Measurements from ENCODE around the gene PKP1. TPM values are rescaled to one million over a fixed set of nuclear protein-coding genes. Genes with fewer than 3 reads are reported as not detected.

PKP1 gene
- total RNA-seq, 1 donor from 2014 or later, result 0.02 TPM

DNA sequence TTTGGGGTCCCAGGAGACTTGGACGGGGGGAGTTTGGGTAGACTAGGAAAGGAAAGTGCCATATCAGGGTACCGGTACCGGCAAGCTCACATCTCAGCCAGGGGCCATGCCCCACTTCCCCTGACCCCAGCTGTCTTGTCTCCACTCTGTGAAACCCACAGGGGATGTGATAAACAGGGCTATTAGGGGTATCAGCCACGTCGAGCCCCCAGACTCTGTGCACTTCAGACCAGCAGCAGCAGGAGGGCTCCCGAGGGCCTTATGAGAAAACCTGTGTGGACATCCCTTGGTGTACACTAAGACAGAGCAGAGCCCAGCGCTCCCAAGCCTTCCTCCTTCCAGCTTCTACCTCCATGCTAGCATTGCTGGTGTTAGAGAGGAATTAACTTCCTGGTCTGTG lies 47.9 kb downstream of the PKP1 start:
- Histone ChIP-seq H3K4me1 (peaks cover 5% of the 10 kb centered on the region), H3K4me2 (no peak overlapping the region), H3K9me3 (ENCODE audit: low read depth) (no peaks in the 10 kb centered on the region), H3K4me3 (no peak overlapping the region), H3K36me3 (no peaks in the 10 kb centered on the region), H3F3A (ENCODE audit: low read depth) (no peaks in the 10 kb centered on the region), H4K20me1 (ENCODE audit: low read depth) (no peaks in the 10 kb centered on the region), H3K27ac (no peak overlapping the region), H3K9ac (no peak overlapping the region), H3K79me2 (ENCODE audit: low read depth) (no peaks in the 10 kb centered on the region), H3K27me3 (no peaks in the 10 kb centered on the region), H2AFZ (replicated peaks) (no peak overlapping the region)
- TF ChIP-seq EZH2phosphoT487 (IDR thresholded peaks at IDR 0.05), result no peak
- TF ChIP-seq, protein P1, sequence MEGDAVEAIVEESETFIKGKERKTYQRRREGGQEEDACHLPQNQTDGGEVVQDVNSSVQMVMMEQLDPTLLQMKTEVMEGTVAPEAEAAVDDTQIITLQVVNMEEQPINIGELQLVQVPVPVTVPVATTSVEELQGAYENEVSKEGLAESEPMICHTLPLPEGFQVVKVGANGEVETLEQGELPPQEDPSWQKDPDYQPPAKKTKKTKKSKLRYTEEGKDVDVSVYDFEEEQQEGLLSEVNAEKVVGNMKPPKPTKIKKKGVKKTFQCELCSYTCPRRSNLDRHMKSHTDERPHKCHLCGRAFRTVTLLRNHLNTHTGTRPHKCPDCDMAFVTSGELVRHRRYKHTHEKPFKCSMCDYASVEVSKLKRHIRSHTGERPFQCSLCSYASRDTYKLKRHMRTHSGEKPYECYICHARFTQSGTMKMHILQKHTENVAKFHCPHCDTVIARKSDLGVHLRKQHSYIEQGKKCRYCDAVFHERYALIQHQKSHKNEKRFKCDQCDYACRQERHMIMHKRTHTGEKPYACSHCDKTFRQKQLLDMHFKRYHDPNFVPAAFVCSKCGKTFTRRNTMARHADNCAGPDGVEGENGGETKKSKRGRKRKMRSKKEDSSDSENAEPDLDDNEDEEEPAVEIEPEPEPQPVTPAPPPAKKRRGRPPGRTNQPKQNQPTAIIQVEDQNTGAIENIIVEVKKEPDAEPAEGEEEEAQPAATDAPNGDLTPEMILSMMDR (IDR thresholded peaks at IDR 0.05), result no peak
- TF ChIP-seq EZH2 (IDR thresholded peaks at IDR 0.05), result no peak
- Mint-ChIP-seq H3K27ac (no peak overlapping the region), H3K4me3 (no peak overlapping the region), H3K4me1 (peaks cover 10% of the 10 kb centered on the region), H3K27me3 (ENCODE audit: insufficient read depth, low read depth) (peaks cover 11% of the 10 kb centered on the region), H3K9me3 (peaks cover 2% of the 10 kb centered on the region), H3K36me3 (no peaks in the 10 kb centered on the region)
- DNase-seq (ENCODE audit: low spot score), result no peak

DNA sequence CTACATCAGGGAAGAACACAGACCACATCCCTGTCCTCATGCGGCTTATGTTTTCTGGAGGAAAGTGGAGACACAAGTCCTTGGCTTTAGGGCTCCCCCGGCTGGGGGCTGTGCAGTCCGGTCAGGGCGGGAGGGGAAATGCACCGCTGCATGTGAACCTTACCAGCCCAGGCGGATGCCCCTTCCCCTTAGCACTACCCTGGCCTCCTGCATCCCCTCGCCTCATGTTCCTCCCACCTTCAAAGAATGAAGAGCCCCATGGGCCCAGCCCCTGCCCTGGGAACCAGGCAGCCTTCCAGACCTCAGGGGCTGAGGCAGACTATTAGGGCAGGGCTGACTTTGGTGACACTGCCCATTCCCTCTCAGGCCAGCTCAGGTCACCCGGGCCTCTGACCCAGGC lies 48.7 kb downstream of the PKP1 start:
- Histone ChIP-seq H3K79me2 (ENCODE audit: low read depth) (no peaks in the 10 kb centered on the region), H2AFZ (replicated peaks) (no peak overlapping the region), H3K9ac (no peak overlapping the region), H3F3A (ENCODE audit: low read depth) (no peaks in the 10 kb centered on the region), H3K27me3 (no peaks in the 10 kb centered on the region), H3K9me3 (ENCODE audit: low read depth) (no peaks in the 10 kb centered on the region), H4K20me1 (ENCODE audit: low read depth) (no peaks in the 10 kb centered on the region), H3K27ac (no peak overlapping the region), H3K4me2 (no peak overlapping the region), H3K36me3 (no peaks in the 10 kb centered on the region), H3K4me3 (no peak overlapping the region), H3K4me1 (peaks cover 5% of the 10 kb centered on the region)
- no peaks in the 10 kb centered on the region for H3K36me3 Mint-ChIP-seq
- no peak overlapping the region for H3K27ac Mint-ChIP-seq
- no peak for DNase-seq (ENCODE audit: low spot score)
- TF ChIP-seq, protein P1 (IDR thresholded peaks at IDR 0.05), result no peak
- TF ChIP-seq EZH2 (IDR thresholded peaks at IDR 0.05) (no peak), EZH2phosphoT487 (IDR thresholded peaks at IDR 0.05) (no peak)
- no peaks in the 10 kb centered on the region for H3K9me3 Mint-ChIP-seq
- H3K27me3 Mint-ChIP-seq (ENCODE audit: insufficient read depth, low read depth), result peaks cover 7% of the 10 kb centered on the region
- H3K4me3 Mint-ChIP-seq, result no peak overlapping the region
- H3K4me1 Mint-ChIP-seq, result peaks cover 10% of the 10 kb centered on the region

DNA sequence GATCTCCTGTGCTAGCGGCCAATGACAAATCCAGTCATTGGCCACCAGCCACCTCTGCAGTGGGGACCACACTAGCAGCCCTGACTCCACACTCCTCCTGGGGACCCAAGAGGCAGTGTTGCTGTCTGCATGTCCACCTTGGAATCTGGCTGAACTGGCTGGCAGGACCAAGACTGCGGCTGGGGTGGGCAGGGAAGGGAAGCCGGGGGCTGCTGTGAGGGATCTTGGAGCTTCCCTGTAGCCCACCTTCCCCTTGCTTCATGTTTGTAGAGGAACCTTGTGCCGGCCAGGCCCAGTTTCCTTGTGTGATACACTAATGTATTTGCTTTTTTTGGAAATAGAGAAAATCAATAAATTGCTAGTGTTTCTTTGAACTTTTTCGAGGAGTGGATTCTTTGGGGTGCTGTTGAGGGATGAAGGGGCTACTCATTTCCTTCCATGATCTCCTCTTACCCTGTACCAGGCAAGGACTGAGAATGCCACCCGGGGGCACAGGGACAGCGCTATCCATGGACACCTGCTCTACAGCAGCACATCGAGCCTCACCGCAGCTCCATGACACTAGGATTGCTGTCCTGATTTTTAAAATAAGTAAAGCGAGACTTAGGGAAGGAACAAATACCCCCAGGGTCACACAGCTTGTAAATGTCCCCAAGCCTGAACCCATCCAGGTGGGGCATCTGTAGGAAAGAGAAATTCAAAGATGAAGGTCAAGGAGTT lies 49.5 kb downstream of the PKP1 start:
- peaks cover 4% of the 10 kb centered on the region for H3K27me3 Mint-ChIP-seq (ENCODE audit: insufficient read depth, low read depth)

More for the DNA sequence above, 49.5 kb downstream of the PKP1 start:
- Mint-ChIP-seq H3K9me3 (no peaks in the 10 kb centered on the region), H3K4me1 (peaks cover 10% of the 10 kb centered on the region), H3K27ac (no peak overlapping the region), H3K4me3 (no peak overlapping the region), H3K36me3 (no peaks in the 10 kb centered on the region)
- no peak overlapping the region for H3K4me2 ChIP-seq
- H3K9me3 ChIP-seq (ENCODE audit: low read depth), result no peaks in the 10 kb centered on the region
- no peak for TF ChIP-seq EZH2 (IDR thresholded peaks at IDR 0.05)
- no peak for TF ChIP-seq EZH2phosphoT487 (IDR thresholded peaks at IDR 0.05)
- TF ChIP-seq, protein P1 (IDR thresholded peaks at IDR 0.05), result no peak
- H3K4me1 ChIP-seq, result peaks cover 5% of the 10 kb centered on the region
- H3K36me3 ChIP-seq, result no peaks in the 10 kb centered on the region
- H3K79me2 ChIP-seq (ENCODE audit: low read depth), result no peaks in the 10 kb centered on the region
- no peak for DNase-seq (ENCODE audit: low spot score)
- H3K27me3 ChIP-seq, result no peaks in the 10 kb centered on the region
- H3K27ac ChIP-seq, result no peak overlapping the region
- no peaks in the 10 kb centered on the region for H3F3A ChIP-seq (ENCODE audit: low read depth)
- no peak overlapping the region for H3K9ac ChIP-seq
- H2AFZ ChIP-seq (replicated peaks), result no peak overlapping the region
- H3K4me3 ChIP-seq, result no peak overlapping the region
- H4K20me1 ChIP-seq (ENCODE audit: low read depth), result no peaks in the 10 kb centered on the region
